ENCODE data around the gene EIF4E1B.

The EIF4E1B gene

DNA sequence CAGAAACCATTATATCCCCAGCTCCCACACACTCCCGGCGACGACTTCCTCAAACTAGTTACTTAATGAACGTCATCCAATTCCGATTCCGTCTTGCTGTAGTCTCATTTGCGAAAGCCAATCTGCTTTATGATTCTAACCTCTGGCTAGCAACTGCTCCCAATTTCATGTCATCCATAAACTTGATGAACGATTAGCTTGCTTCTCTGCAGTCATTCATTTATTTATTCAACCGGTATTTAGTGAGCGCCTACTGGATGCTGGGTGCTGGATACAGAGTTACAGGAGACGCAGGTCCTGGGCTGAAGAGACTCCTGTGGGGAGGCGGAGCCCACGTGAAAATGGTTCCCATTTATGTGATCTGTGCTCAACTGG, 63.0 kb downstream of the EIF4E1B start:
- no peak for DNase-seq

DNA sequence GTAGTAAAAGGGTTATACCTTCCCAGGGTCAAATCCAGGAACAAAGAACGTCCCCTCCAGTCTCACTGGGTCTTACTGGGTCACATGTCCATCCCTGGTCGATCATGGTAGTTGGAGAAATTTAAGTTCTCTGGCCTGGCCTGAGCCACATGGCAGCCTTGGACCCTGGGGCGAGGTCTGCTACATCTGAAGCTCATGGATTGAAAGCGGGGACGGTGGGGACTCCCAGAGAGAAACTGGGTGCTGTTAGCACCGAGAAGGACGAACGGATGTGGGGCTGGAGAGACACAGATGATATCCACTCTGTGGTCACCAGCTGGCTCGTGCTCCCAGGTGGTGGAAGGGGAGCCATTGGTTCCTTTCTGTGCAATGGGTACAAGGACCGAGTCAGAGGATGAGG, 63.7 kb downstream of the EIF4E1B start:
- no peak for DNase-seq

DNA sequence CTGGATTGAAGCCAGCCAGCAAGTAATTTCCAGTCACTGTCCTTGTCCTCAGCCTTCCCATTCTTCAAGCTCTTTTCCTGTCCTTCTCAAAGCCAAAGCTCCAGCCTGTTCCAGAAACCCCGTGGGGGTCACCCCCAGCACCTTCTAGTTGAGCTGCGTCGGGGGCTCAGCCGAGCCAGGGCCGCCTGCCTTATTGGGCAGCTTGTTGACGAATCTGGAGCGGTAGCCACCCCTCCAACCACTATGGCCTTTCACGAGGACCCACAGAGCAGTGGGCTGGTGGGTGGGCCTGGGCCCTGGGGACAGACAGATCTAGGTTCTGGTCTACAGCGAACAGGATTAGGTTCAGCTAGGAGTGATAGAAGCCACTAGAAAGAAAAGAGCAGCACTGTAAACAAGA, 64.2 kb downstream of the EIF4E1B start:
- no peak for DNase-seq

DNA sequence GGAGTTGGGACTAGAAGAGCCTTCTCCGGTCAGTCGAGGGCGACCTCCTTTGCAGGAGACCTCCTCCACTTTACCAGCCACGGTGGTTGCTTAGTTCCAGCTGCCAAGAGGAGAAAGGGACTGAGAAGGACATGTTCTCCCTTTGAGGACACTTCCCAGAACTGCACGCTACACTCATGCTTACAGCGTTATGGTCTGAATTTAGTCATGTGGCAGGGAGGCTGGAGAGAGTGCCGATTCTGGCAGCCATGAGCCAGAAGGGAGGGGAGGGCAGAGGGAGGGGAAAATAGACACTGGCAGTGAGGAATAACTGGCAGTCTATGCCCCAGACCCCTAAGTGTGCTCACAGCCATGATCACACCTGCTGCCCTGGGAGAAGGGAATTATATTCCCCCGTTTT, 64.6 kb downstream of the EIF4E1B start:
- DNase-seq = no peak

All from CD4-positive, alpha-beta T cell treated with Interferon gamma for 1 hour (primary cell).